Measurements from ENCODE around the gene PCDH17.
A peak's percentile ranks its signal among the peaks of the same experiment; 100 is the strongest.

Gene PCDH17

DNA sequence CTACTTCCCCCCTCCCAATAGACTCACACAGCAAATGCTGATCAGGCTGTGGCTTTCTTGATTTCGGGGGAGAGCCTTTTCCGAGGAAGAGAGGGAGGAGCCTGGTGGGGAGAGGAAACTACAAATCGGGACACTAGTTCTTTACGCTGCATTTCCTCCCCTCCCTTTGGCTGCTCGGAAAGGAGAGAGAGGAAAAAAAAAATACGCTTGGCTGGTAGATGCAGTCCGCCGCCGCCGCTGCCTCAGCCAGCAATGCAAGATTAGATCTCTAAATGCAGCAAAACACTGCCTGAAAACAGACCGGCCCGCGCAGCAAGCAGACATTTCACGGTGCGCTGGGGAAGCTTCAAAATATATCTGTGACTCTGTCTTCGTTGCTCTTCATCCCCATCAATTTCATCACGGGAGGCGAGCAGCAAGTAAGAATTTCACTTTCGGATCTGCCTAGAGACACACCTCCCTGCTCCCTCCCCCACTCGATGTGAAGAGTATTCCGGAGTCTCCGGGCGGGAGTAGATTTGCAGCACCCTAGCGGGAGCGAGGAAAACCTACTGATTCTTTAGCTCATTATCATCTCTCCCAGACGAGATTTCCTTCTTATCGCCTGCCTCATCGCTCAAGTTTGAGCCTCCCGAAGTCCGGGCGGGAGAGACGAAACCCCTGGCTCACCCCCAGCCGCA is at the start of gene PCDH17:
Gene PCDH17 (plus strand): TSS at position 149 of the 680 bp plus-strand sequence. CDS start 803 bp downstream, outside the sequence.
- peak; percentile 84 for DNase-seq (ENCODE audit: low spot score)

GRCh38 chr13:57582032-57582431 is 49.5 kb upstream of the PCDH17 start:
- no peak for DNase-seq (ENCODE audit: low spot score)

GRCh38 chr13:57583529-57583928 is 48.0 kb upstream of the PCDH17 start:
- no peak for DNase-seq (ENCODE audit: low spot score)

DNA sequence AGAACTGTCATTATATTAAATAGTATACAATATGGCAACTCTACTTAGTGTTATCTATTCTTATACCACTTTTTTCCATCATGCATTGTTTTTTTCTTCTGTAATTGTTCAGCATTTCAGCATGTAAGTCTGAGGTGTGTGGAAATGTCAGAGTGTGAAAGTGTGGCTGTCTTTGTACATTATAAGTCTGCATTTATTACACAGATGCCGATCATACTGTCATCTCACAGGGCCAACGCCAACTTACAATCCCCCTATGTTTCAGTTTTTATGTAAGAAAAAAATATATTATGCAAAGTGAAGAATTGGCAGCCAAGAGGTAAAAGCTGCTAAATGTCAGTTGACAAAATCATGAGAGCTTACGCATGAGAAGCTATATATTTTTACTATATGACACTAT is 42.9 kb upstream of the PCDH17 start:
- peak; percentile 5 for DNase-seq (ENCODE audit: low spot score)

DNA sequence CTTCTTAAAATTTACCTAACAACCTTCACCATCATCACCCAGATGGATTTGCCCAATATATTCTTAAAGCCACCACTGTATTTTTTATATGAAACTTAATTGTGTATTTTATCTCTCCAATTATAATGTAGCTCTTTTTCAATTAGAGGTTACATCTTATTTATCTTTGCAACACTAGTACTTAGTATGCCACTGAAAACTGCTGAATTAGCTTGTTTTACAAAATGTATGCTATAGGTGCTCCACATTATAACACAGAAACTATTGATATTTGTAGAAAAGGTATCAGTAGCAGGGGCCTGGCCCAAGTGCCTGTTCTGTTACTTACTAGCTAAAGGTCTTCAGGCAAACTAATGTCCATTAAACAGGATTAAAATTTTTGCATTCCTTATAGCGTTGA is 35.8 kb upstream of the PCDH17 start:
- DNase-seq (ENCODE audit: low spot score) = no peak

DNA sequence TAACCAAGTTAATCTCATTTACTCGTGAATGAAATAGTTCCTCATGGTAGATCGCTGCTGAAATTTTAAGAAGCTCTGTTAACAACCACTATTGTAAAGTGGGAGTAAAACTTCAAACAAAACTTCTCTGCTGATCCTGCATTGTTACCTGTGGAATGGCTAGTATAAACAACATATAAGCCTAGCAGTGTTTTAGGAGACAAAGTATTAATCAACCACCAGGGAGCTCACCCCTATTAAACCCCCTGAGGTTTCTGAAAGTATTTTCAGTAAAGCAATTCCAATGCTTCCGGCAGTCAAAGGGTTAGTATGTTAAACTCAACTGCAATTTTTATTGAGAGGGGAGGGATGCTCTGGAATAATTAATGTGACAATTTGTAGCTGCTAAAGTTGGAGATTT is 30.0 kb upstream of the PCDH17 start:
- no peak for DNase-seq (ENCODE audit: low spot score)

DNA sequence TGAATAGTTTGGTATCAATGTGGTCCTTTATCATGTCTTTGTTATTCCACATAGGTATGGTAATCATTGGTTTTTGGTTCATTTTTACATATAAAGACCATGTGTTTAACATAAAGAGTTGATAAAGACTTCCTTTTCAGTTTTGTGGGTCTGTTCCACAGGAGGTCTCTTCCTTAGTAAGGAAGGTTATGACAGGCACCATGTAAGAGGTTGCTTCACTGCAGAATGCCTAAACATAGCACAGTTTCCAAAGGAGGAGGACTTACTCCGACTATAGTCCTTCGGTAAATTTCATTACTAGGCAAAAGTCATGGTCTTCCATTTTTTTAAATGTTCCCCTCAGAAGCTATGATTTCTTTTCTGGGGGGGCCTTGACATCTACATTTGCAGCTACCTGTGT is 27.1 kb upstream of the PCDH17 start:
- no peak for DNase-seq (ENCODE audit: low spot score)

GRCh38 chr13:57611969-57612368 is 19.6 kb upstream of the PCDH17 start:
- no peak for DNase-seq (ENCODE audit: low spot score)

GRCh38 chr13:57612568-57612967 is 19.0 kb upstream of the PCDH17 start:
- no peak for DNase-seq (ENCODE audit: low spot score)

GRCh38 chr13:57624565-57625435 is 6.7 kb upstream of the PCDH17 start:
- DNase-seq (ENCODE audit: low spot score) = peak; percentile 73

GRCh38 chr13:57627663-57628062 is 3.9 kb upstream of the PCDH17 start:
- no peak for DNase-seq (ENCODE audit: low spot score)

- peak; percentile 81 for DNase-seq (ENCODE audit: low spot score)
These were observed 2.1 kb upstream of the PCDH17 start for GRCh38 chr13:57629391-57629804.

DNA sequence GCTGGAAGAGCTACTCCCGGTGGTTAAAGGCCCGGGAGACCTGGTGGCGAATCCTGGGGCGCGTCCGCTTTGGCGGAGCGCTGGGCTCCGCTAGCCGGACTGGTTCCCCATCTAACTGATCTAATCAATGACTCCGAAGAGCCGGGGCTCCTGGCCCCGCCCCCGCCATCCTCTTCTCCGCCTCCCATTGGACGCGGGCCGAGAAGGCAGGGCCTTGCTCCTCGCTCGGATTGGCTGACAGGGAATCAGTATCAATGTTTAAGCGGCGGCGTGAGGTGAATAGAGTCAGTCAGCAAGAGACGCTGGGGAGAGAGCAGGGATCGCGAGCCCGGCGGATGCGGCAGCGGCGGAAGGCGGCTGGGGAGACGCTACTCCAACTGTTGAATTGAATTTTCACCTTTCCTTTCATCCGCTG is 1.7 kb upstream of the PCDH17 start:
- DNase-seq (ENCODE audit: low spot score) = peak; percentile 99

GRCh38 chr13:57630661-57631595 is 616 bp upstream of the PCDH17 start:
- peak; percentile 85 for DNase-seq (ENCODE audit: low spot score)

DNA sequence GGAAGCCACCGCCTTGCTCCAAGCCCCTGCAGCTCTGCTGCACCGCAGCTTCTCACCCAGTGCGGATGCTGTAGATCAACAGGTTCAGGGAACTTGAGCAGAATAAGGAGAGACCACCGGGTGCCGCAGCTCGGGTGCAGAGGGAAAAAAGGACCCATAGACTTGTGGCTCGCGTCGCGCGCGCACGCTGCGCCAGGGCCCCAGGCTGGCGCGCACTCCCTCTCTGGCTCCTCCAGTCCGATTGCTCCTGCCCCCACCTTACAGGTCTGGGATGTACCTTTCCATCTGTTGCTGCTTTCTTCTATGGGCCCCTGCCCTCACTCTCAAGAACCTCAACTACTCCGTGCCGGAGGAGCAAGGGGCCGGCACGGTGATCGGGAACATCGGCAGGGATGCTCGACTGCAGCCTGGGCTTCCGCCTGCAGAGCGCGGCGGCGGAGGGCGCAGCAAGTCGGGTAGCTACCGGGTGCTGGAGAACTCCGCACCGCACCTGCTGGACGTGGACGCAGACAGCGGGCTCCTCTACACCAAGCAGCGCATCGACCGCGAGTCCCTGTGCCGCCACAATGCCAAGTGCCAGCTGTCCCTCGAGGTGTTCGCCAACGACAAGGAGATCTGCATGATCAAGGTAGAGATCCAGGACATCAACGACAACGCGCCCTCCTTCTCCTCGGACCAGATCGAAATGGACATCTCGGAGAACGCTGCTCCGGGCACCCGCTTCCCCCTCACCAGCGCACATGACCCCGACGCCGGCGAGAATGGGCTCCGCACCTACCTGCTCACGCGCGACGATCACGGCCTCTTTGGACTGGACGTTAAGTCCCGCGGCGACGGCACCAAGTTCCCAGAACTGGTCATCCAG is 964 bp downstream of the PCDH17 start:
- no peak for DNase-seq (ENCODE audit: low spot score)

GRCh38 chr13:57633141-57633949 is 1.8 kb downstream of the PCDH17 start:
- peak; percentile 85 for DNase-seq (ENCODE audit: low spot score)

DNA sequence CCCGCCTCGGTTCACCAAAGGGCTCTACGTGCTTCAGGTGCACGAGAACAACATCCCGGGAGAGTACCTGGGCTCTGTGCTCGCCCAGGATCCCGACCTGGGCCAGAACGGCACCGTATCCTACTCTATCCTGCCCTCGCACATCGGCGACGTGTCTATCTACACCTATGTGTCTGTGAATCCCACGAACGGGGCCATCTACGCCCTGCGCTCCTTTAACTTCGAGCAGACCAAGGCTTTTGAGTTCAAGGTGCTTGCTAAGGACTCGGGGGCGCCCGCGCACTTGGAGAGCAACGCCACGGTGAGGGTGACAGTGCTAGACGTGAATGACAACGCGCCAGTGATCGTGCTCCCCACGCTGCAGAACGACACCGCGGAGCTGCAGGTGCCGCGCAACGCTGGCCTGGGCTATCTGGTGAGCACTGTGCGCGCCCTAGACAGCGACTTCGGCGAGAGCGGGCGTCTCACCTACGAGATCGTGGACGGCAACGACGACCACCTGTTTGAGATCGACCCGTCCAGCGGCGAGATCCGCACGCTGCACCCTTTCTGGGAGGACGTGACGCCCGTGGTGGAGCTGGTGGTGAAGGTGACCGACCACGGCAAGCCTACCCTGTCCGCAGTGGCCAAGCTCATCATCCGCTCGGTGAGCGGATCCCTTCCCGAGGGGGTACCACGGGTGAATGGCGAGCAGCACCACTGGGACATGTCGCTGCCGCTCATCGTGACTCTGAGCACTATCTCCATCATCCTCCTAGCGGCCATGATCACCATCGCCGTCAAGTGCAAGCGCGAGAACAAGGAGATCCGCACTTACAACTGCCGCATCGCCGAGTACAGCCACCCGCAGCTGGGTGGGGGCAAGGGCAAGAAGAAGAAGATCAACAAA is 2.6 kb downstream of the PCDH17 start:
- no peak for DNase-seq (ENCODE audit: low spot score)

- DNase-seq (ENCODE audit: low spot score) = no peak
These were observed 3.3 kb downstream of the PCDH17 start for GRCh38 chr13:57634839-57635165.

DNA sequence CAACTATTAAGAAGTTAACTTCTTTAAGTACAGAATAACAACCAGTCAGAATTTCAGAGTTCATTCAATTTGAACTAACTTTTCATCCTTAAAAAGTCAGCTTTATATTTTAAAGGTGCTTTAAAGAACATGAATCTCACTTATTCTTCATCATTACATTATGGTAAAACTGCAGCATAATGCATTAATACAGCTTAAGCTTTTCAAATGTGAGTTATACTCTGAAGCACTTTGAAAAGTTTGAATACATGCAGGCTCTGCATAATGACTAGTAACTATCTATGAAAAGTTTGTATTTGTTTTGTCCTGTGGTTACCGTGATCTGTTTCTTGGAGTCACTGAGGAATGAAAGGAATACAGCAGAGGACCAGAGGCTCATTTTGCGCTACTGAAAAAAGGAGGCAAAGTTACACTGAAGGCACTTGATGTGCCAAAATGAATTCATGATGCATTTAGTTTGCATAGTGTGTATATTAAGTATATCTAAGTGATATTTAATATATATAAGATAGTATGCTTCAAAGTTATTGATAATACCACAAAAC is 4.1 kb downstream of the PCDH17 start:
- DNase-seq (ENCODE audit: low spot score) = no peak

Measured in putamen (tissue), 1 donor.